SK-N-SH (cell line): ENCODE measurements around the gene VPS13A. TPM values are rescaled to one million over a fixed set of nuclear protein-coding genes. Genes with fewer than 3 reads are reported as not detected.

Experiments used
- CTCF ChIA-PET: fragments of 300-600, 350-600 bp; formaldehyde crosslinking; extraction: SDS; loops from one replicate; lab custom pipeline; 2021; lab: Yijun Ruan, JAX
- POLR2A ChIA-PET: fragments of 350-600 bp; sonication (Branson Sonifier 250); formaldehyde crosslinking; extraction: SDS; loops from one replicate; lab custom pipeline; 2020; ENCODE audit warnings: antibody characterized with exemption, inconsistent platforms; lab: Yijun Ruan, JAX
- DNase-seq: peaks from one replicate; pipeline ENCODE4 v3.0.0; 2012
- H2AFZ ChIP-seq: fragments of 200-600 bp; sonication (generic); 2 replicates; pipeline ENCODE4 v1.8.1; 2016; ENCODE audit warnings: antibody characterized with exemption, mild to moderate bottlenecking, low read depth
- H3F3A ChIP-seq: fragments of 200-600 bp; sonication (generic); replicated peaks from 2 replicates; pipeline ENCODE3; 2016; ENCODE audit warnings: antibody characterized with exemption, mild to moderate bottlenecking; ENCODE audit not compliant: insufficient read depth
- H3K27ac ChIP-seq, 2 experiments: fragments of 200-500 bp in 1 of 2; fragments of 200-600 bp in 1 of 2; sonication (Bioruptor generic) in 1 of 2; sonication (generic), shearing (Covaris generic) in 1 of 2; 2 replicates each; pipeline versions ENCODE4 v1.5.1 to v1.6.1; 2014 to 2016; ENCODE audit warnings: low read depth in 2 of 2, inconsistent platforms in 1 of 2, low read length in 1 of 2, mild to moderate bottlenecking in 1 of 2, mixed read lengths in 1 of 2
- H3K27me3 ChIP-seq: fragments of 200-600 bp; sonication (generic), shearing (Covaris generic); 2 replicates; pipeline ENCODE4 v1.6.1; 2016; ENCODE audit warnings: mixed run types; ENCODE audit not compliant: insufficient read depth
- H3K36me3 ChIP-seq, 2 experiments: fragments of 200-500 bp in 1 of 2; fragments of 200-600 bp in 1 of 2; sonication (Bioruptor generic) in 1 of 2; sonication (generic) in 1 of 2; replicated peaks in 1 of 2; 2 replicates each; pipeline versions ENCODE3 to v1.5.1; 2014 to 2016; ENCODE audit warnings: low read length in 1 of 2, mild to moderate bottlenecking in 1 of 2; ENCODE audit not compliant: insufficient read depth in 2 of 2, control insufficient read depth in 1 of 2
- H3K4me1 ChIP-seq, 2 experiments: fragments of 200-500 bp in 1 of 2; fragments of 200-600 bp in 1 of 2; sonication (Bioruptor generic) in 1 of 2; sonication (generic), shearing (Covaris generic) in 1 of 2; 2 replicates each; pipeline versions ENCODE4 v1.5.1 to v1.6.1; 2014 to 2016; ENCODE audit warnings: low read depth in 1 of 2, low read length in 1 of 2, mixed run types in 1 of 2; ENCODE audit not compliant: insufficient read depth in 2 of 2, control insufficient read depth in 1 of 2
- H3K4me2 ChIP-seq: fragments of 200-600 bp; sonication (generic), shearing (Covaris generic); 2 replicates; pipeline ENCODE4 v1.6.1; 2017; ENCODE audit warnings: mixed run types
- H3K4me3 ChIP-seq, 2 experiments: fragments of 200-500 bp in 1 of 2; fragments of 200-600 bp in 1 of 2; sonication (Bioruptor generic) in 1 of 2; sonication (generic), shearing (Covaris generic) in 1 of 2; 2 replicates each; pipeline versions ENCODE4 v1.5.1 to v1.8.1; 2014 to 2016; ENCODE audit warnings: low read depth in 2 of 2, inconsistent platforms in 1 of 2, low read length in 1 of 2, mild to moderate bottlenecking in 1 of 2, mixed read lengths in 1 of 2, moderate library complexity in 1 of 2
- H3K79me2 ChIP-seq: fragments of 200-600 bp; sonication (generic); 2 replicates; pipeline ENCODE4 v1.8.1; 2017; ENCODE audit warnings: mild to moderate bottlenecking; ENCODE audit not compliant: insufficient read depth
- H3K9ac ChIP-seq: fragments of 200-600 bp; sonication (generic); 2 replicates; pipeline ENCODE4 v1.6.1; 2017; ENCODE audit warnings: mixed run types
- H3K9me2 ChIP-seq: fragments of 200-600 bp; sonication (generic); 2 replicates; pipeline ENCODE4 v1.6.1; 2017; ENCODE audit warnings: mixed run types
- H3K9me3 ChIP-seq: fragments of 200-600 bp; sonication (generic); 2 replicates; pipeline ENCODE4 v1.6.1; 2017; ENCODE audit warnings: mixed run types, mild to moderate bottlenecking, moderate library complexity
- H4K20me1 ChIP-seq: fragments of 200-600 bp; sonication (generic); 2 replicates; pipeline ENCODE4 v1.6.1; 2017; ENCODE audit warnings: mild to moderate bottlenecking, mixed run types; ENCODE audit not compliant: insufficient read depth
- FOSL2 ChIP-seq: IDR thresholded peaks from 2 replicates; pipeline ENCODE4 v1.4.0; 2012; ENCODE audit warnings: low read depth, mild to moderate bottlenecking, moderate library complexity, borderline replicate concordance
- GATA2 ChIP-seq: sonication (generic); formaldehyde crosslinking; IDR thresholded peaks from 2 replicates; pipeline ENCODE4 v1.5.0; 2020; ENCODE audit warnings: mild to moderate bottlenecking, missing genetic modification reagents
- MEF2A ChIP-seq: IDR thresholded peaks from 2 replicates; pipeline ENCODE4 v1.4.0; 2012; ENCODE audit warnings: low read depth, borderline replicate concordance
- NRF1 ChIP-seq: IDR thresholded peaks from 2 replicates; pipeline ENCODE4 v1.6.1; 2012; ENCODE audit warnings: low read depth, mild to moderate bottlenecking, low read length
- POLR2AphosphoS5 ChIP-seq: IDR thresholded peaks from 2 replicates; pipeline ENCODE4 v1.6.1; 2012; ENCODE audit warnings: low read depth, low read length
- SIN3A ChIP-seq: IDR thresholded peaks from 2 replicates; pipeline ENCODE4 v1.6.1; 2012; ENCODE audit warnings: low read depth, mild to moderate bottlenecking, low read length, moderate library complexity, borderline replicate concordance
- TCF12 ChIP-seq: IDR thresholded peaks from 2 replicates; pipeline ENCODE4 v1.4.0; 2012
- YY1 ChIP-seq: IDR thresholded peaks from 2 replicates; pipeline ENCODE4 v1.4.0; 2012; ENCODE audit warnings: low read depth, mild to moderate bottlenecking
- WGBS: methylation state at CpG from one replicate; pipeline ENCODE4 v1.1.6; 2017; ENCODE audit warnings: low lambda C conversion rate; 5-methylcytosine and 5-hydroxymethylcytosine counted together
- polyA plus RNA-seq, 3 experiments: library from polyadenylated mRNA; depleted of rRNA; stranded (reverse); fragments of >200 nt; gene quantifications; 2 replicates each; pipeline ENCODE4 v1.2.3, GENCODE V29; 2012
- TF ChIP-seq, protein P1 (sequence below): IDR thresholded peaks from 2 replicates; pipeline ENCODE4 v1.4.0; 2012; ENCODE audit warnings: low read depth, borderline replicate concordance
- TF ChIP-seq, protein P2 (sequence below): IDR thresholded peaks from 2 replicates; pipeline ENCODE4 v1.4.0; 2012; ENCODE audit warnings: low read depth, borderline replicate concordance
- TF ChIP-seq, protein P3 (sequence below): IDR thresholded peaks from 2 replicates; pipeline ENCODE4 v1.4.0; 2012; ENCODE audit warnings: low read depth
- TF ChIP-seq, protein P4 (sequence below): fragments of 200-600 bp; sonication (generic); IDR thresholded peaks from 2 replicates; pipeline ENCODE4 v1.6.1; 2017; ENCODE audit warnings: antibody characterized with exemption, mild to moderate bottlenecking, moderate library complexity
- TF ChIP-seq, protein P5 (sequence below): IDR thresholded peaks from 2 replicates; pipeline ENCODE4; 2012

Gene VPS13A
- polyA plus RNA-seq, 1 of the 3 experiments (the other 2 are of a cell fraction) = 6.0 TPM

DNA sequence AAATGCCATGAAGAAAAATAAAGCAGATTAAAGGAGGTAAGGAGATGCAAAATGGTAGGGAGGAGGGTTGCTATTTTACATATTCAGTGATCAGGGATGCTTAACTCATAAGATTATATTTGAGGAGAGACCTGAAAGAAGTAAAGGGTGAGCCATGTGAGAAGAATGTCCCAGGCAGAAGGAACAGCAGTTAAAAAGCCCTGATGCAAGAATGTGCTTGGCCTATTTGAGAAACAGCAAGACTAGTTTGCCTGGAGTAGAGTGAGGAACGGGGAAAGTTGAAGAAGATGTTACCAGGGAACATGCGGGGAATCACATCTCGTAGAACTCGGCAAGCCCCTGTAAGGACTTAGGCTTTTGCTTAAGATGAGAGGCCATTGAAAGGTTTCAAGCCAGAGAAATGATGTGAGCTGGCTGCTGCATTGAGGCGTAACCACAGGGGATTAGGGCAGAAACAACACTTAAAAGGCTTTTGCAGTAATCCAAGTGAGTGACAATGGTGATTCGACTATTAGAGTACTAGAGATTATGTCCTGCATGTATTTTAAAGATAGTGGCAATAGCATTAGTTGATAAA lies 198.7 kb downstream of the VPS13A start (continued):
- no peak for TF ChIP-seq GATA2 (CRISPR knock-in tag)

DNA sequence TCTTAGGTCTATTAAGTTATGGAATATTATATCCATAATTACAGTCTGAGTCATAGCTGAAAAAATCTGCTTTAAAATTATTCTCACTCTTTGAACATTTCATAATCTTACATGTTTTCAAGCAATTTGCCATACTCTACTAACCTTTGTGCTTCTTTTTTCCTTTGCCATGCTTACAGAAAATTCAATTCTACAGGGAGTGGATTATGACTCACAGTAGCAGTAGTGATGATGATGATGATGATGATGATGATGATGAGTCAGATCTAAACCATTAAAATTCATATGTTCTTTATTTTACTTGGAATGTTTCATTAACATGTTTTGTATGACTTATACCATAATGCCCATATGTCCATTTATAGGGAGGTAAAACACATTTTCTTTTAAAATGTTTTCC lies 207.1 kb downstream of the VPS13A start:
- Histone ChIP-seq H4K20me1 (no peaks in the 10 kb centered on the region), H3K4me2 (no peak overlapping the region), H2AFZ (no peak overlapping the region), H3K9me3 (no peaks in the 10 kb centered on the region), H3K27me3 (no peaks in the 10 kb centered on the region), H3K4me3 (no peak overlapping the region), H3K9ac (no peak overlapping the region), H3K36me3 (peaks cover 25 to 26% of the 10 kb centered on the region in 2 experiments), H3F3A (peaks cover 3% of the 10 kb centered on the region), H3K79me2 (no peaks in the 10 kb centered on the region), H3K27ac (no peak overlapping the region), H3K9me2 (no peaks in the 10 kb centered on the region), H3K4me1 (no peaks in the 10 kb centered on the region)
- no peak for DNase-seq
- CTCF ChIA-PET = no interaction called here
- TF ChIP-seq, protein P1, sequence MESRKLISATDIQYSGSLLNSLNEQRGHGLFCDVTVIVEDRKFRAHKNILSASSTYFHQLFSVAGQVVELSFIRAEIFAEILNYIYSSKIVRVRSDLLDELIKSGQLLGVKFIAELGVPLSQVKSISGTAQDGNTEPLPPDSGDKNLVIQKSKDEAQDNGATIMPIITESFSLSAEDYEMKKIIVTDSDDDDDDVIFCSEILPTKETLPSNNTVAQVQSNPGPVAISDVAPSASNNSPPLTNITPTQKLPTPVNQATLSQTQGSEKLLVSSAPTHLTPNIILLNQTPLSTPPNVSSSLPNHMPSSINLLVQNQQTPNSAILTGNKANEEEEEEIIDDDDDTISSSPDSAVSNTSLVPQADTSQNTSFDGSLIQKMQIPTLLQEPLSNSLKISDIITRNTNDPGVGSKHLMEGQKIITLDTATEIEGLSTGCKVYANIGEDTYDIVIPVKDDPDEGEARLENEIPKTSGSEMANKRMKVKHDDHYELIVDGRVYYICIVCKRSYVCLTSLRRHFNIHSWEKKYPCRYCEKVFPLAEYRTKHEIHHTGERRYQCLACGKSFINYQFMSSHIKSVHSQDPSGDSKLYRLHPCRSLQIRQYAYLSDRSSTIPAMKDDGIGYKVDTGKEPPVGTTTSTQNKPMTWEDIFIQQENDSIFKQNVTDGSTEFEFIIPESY = no peak
- TF ChIP-seq FOSL2 (0 out of 2 replicates have a peak, but pooled peaks have one; percentile 34), TCF12 (peak; percentile 26; the same call in 1 of the 2 replicates), POLR2AphosphoS5 (no peak)
- POLR2A ChIA-PET = no interaction called here

DNA sequence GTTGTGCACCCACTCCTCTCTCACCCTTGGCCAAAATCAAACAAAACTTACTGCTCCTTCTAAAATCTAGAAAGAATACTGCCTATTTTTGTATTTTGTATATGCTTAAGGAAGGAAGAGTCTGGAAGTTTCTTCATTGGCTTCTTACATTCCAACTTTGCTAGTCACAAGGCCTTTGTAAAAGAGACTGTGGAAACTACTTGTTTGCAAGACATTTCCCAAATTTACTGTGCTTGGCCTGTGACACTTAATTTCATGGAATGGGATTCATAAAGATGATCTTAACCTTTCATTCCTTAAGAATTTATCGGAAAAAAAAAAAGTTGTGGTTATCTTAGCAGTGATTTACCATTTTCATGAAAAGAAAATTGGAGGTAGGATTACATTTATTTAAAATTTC lies 208.9 kb downstream of the VPS13A start:
- ChIA-PET CTCF (no interaction called here), POLR2A (no interaction called here)
- no peaks in the 10 kb centered on the region for H4K20me1 ChIP-seq
- 91% methylated on average over 1 of the region's 1 CpG for WGBS
- peaks cover 22 to 33% of the 10 kb centered on the region in 2 experiments for H3K36me3 ChIP-seq
- no peaks in the 10 kb centered on the region for H3K79me2 ChIP-seq
- H2AFZ ChIP-seq = no peak overlapping the region
- H3K9me2 ChIP-seq = no peaks in the 10 kb centered on the region
- no peak overlapping the region for H3K9ac ChIP-seq
- no peak for DNase-seq
- no peak overlapping the region for H3K4me2 ChIP-seq
- H3K4me1 ChIP-seq = no peaks in the 10 kb centered on the region
- H3F3A ChIP-seq = peaks cover 3% of the 10 kb centered on the region
- H3K9me3 ChIP-seq = no peaks in the 10 kb centered on the region
- TF ChIP-seq MEF2A (no peak), SIN3A (no peak)
- H3K27me3 ChIP-seq = no peaks in the 10 kb centered on the region
- H3K27ac ChIP-seq = no peak overlapping the region
- no peak overlapping the region for H3K4me3 ChIP-seq

DNA sequence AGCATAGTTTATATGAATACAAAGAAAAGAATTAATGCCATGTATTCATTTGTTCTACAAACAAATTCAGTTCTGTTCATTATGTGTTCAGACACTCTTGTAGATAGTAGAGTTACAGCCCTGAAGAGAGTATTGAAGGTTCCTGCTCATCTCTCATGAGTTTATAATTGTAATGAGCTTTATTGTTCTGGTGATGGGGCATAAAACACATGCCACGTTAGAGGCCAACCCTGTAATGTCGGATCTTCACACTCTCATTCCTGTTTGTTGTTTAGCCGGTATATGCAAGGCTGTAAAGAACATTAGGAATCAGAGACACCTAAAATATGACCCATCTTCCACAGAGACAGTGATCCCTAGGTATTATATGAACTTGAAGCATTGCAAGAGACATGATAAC lies 214.5 kb downstream of the VPS13A start:
- H3K4me2 ChIP-seq = no peak overlapping the region
- 100% methylated on average over 3 of the region's 3 CpGs for WGBS
- POLR2A ChIA-PET = no interaction called here
- TF ChIP-seq, protein P2, sequence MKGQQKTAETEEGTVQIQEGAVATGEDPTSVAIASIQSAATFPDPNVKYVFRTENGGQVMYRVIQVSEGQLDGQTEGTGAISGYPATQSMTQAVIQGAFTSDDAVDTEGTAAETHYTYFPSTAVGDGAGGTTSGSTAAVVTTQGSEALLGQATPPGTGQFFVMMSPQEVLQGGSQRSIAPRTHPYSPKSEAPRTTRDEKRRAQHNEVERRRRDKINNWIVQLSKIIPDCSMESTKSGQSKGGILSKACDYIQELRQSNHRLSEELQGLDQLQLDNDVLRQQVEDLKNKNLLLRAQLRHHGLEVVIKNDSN = no peak
- TF ChIP-seq FOSL2 (no peak), YY1 (no peak), NRF1 (no peak), SIN3A (no peak)
- TF ChIP-seq, protein P3, sequence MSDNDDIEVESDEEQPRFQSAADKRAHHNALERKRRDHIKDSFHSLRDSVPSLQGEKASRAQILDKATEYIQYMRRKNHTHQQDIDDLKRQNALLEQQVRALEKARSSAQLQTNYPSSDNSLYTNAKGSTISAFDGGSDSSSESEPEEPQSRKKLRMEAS = no peak
- TF ChIP-seq, protein P4, sequence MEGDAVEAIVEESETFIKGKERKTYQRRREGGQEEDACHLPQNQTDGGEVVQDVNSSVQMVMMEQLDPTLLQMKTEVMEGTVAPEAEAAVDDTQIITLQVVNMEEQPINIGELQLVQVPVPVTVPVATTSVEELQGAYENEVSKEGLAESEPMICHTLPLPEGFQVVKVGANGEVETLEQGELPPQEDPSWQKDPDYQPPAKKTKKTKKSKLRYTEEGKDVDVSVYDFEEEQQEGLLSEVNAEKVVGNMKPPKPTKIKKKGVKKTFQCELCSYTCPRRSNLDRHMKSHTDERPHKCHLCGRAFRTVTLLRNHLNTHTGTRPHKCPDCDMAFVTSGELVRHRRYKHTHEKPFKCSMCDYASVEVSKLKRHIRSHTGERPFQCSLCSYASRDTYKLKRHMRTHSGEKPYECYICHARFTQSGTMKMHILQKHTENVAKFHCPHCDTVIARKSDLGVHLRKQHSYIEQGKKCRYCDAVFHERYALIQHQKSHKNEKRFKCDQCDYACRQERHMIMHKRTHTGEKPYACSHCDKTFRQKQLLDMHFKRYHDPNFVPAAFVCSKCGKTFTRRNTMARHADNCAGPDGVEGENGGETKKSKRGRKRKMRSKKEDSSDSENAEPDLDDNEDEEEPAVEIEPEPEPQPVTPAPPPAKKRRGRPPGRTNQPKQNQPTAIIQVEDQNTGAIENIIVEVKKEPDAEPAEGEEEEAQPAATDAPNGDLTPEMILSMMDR = no peak
- TF ChIP-seq, protein P5, sequence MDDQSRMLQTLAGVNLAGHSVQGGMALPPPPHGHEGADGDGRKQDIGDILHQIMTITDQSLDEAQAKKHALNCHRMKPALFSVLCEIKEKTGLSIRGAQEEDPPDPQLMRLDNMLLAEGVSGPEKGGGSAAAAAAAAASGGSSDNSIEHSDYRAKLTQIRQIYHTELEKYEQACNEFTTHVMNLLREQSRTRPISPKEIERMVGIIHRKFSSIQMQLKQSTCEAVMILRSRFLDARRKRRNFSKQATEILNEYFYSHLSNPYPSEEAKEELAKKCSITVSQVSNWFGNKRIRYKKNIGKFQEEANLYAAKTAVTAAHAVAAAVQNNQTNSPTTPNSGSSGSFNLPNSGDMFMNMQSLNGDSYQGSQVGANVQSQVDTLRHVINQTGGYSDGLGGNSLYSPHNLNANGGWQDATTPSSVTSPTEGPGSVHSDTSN = no peak

More for the DNA sequence above, 214.5 kb downstream of the VPS13A start:
- CTCF ChIA-PET = no interaction called here
- H3K27me3 ChIP-seq = no peaks in the 10 kb centered on the region
- no peak overlapping the region for H3K4me3 ChIP-seq
- no peaks in the 10 kb centered on the region for H3K4me1 ChIP-seq
- H3K9ac ChIP-seq = no peak overlapping the region
- H3K9me2 ChIP-seq = no peaks in the 10 kb centered on the region
- H3K27ac ChIP-seq = no peak overlapping the region
- no peaks in the 10 kb centered on the region for H3K9me3 ChIP-seq
- peaks cover 13 to 16% of the 10 kb centered on the region in 2 experiments for H3K36me3 ChIP-seq
- H2AFZ ChIP-seq = no peak overlapping the region
- no peak for DNase-seq
- H3K79me2 ChIP-seq = no peaks in the 10 kb centered on the region
- no peaks in the 10 kb centered on the region for H4K20me1 ChIP-seq
- no peaks in the 10 kb centered on the region for H3F3A ChIP-seq
